ENCODE results near the gene PDSS1. TPM values are rescaled to one million over a fixed set of nuclear protein-coding genes. Genes with fewer than 3 reads are reported as not detected.

The PDSS1 gene
- total RNA-seq, 1 donor from 2014 or later: 14.1 TPM

DNA sequence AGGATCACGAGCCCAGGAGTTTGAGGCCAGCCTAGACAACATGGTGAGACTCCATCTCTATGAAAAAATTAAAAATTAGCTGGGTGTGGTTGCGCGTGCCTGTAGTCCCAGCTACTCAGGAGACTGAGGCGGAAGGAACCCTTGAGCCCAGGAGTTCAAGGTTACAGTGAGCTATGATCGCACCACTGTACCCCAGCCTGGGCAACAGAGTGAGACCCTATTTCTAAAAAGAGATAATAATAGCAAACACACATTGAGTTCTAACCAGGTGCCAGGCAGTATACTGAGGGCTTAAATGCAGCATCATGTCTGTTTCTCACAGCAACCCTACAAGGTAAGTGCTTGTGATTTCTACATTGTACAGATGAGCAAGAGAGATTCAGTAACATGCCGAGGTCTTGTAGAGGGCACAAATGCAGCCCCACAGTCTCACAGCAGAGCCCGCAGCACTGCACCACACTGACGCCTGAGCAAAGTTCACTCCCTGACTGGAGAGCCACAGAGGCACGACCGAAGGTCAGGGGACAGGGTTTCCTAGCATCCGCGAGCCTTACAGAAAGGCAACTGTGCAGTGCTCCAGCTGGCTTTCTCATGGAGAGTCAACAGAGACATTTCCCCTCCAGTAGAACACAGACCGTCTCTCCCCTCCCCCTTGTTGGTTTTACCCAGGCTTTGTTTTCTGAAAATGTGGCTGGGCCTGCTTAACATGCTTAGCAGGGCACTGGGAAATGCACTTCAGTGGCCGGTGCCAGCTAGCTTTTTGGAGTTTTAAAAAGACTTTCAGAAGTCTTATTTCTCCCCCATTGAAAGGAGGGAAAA lies 36.5 kb downstream of the PDSS1 start:
- TF ChIP-seq, protein P1, sequence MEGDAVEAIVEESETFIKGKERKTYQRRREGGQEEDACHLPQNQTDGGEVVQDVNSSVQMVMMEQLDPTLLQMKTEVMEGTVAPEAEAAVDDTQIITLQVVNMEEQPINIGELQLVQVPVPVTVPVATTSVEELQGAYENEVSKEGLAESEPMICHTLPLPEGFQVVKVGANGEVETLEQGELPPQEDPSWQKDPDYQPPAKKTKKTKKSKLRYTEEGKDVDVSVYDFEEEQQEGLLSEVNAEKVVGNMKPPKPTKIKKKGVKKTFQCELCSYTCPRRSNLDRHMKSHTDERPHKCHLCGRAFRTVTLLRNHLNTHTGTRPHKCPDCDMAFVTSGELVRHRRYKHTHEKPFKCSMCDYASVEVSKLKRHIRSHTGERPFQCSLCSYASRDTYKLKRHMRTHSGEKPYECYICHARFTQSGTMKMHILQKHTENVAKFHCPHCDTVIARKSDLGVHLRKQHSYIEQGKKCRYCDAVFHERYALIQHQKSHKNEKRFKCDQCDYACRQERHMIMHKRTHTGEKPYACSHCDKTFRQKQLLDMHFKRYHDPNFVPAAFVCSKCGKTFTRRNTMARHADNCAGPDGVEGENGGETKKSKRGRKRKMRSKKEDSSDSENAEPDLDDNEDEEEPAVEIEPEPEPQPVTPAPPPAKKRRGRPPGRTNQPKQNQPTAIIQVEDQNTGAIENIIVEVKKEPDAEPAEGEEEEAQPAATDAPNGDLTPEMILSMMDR (conservative IDR thresholded peaks at IDR 0.05): no peak
- Mint-ChIP-seq H3K4me3 (peak overlapping the region; percentile 71), H3K36me3 (peaks cover 12% of the 10 kb centered on the region), H3K27ac (peak overlapping the region; percentile 94), H3K4me1 (ENCODE audit: unreplicated experiment) (peaks cover 12% of the 10 kb centered on the region), H3K27me3 (no peaks in the 10 kb centered on the region), H3K9me3 (no peaks in the 10 kb centered on the region)
- DNase-seq (ENCODE audit: extremely low spot score, unreplicated experiment): no peak

DNA sequence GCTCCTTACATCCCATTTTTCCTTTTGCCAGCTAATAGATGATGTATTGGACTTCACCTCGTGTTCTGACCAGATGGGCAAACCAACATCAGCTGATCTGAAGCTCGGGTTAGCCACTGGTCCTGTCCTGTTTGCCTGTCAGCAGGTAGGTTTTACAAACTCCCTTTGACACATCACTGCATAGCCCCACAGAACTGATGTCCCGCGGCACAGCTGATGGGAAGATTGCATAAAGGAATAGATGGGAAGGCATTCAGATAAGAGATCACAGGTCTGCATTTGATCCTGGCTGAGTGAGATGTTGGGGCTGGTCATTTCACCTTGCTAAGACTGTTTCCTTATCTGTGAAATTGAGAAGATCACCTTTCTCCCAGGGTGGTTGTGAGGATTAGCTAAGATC lies 37.9 kb downstream of the PDSS1 start:
- H3K36me3 Mint-ChIP-seq: peaks cover 18% of the 10 kb centered on the region

GRCh38 chr10:26737730-26738129 lies 40.2 kb downstream of the PDSS1 start:
- Mint-ChIP-seq H3K4me1 (ENCODE audit: unreplicated experiment) (peaks cover 12% of the 10 kb centered on the region), H3K36me3 (peaks cover 27% of the 10 kb centered on the region), H3K4me3 (no peak overlapping the region), H3K27ac (no peak overlapping the region), H3K9me3 (no peaks in the 10 kb centered on the region), H3K27me3 (no peaks in the 10 kb centered on the region)
- no peak for DNase-seq (ENCODE audit: extremely low spot score, unreplicated experiment)
- TF ChIP-seq, protein P1 (conservative IDR thresholded peaks at IDR 0.05): no peak

More for the DNA sequence above, 37.9 kb downstream of the PDSS1 start:
- H3K27me3 Mint-ChIP-seq: no peaks in the 10 kb centered on the region
- peaks cover 12% of the 10 kb centered on the region for H3K4me1 Mint-ChIP-seq (ENCODE audit: unreplicated experiment)
- peak overlapping the region; percentile 94 for H3K27ac Mint-ChIP-seq
- DNase-seq (ENCODE audit: extremely low spot score, unreplicated experiment): no peak
- H3K9me3 Mint-ChIP-seq: no peaks in the 10 kb centered on the region
- TF ChIP-seq, protein P1 (conservative IDR thresholded peaks at IDR 0.05): no peak
- no peak overlapping the region for H3K4me3 Mint-ChIP-seq

GRCh38 chr10:26738301-26738911 lies 40.9 kb downstream of the PDSS1 start:
- no peak for DNase-seq (ENCODE audit: extremely low spot score, unreplicated experiment)
- H3K4me1 Mint-ChIP-seq (ENCODE audit: unreplicated experiment): peaks cover 10% of the 10 kb centered on the region
- H3K9me3 Mint-ChIP-seq: no peaks in the 10 kb centered on the region
- H3K36me3 Mint-ChIP-seq: peaks cover 30% of the 10 kb centered on the region
- H3K27ac Mint-ChIP-seq: no peak overlapping the region
- TF ChIP-seq, protein P1 (conservative IDR thresholded peaks at IDR 0.05): no peak
- no peaks in the 10 kb centered on the region for H3K27me3 Mint-ChIP-seq
- H3K4me3 Mint-ChIP-seq: no peak overlapping the region

DNA sequence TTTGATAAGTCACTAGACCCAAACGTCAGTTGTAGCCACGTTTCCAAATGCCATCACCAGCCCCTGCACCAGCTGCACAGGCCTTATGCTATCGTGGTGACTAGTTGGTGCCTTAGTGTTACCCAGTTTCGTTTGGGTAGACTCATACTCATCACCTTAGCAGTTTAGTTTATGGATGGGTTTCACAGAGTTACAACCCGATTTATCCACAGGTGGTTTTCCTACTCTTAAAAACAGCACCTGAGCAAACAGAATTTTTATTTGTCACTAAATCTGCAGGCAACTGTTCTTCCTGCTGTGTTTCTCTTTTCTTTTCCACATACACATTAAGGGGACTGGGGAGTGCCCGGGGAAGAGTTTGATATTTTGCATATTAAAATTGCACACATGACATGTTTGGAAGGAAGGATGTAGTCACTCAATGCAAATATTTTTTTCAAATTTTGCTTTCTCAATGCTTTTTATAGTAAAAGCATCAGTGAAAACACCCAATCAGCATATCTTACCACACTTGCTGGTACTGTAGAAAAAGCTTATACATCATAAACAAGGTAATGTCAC lies 41.6 kb downstream of the PDSS1 start:
- Mint-ChIP-seq H3K4me3 (no peak overlapping the region), H3K36me3 (peaks cover 34% of the 10 kb centered on the region), H3K27ac (no peak overlapping the region), H3K4me1 (ENCODE audit: unreplicated experiment) (peaks cover 6% of the 10 kb centered on the region), H3K9me3 (no peaks in the 10 kb centered on the region), H3K27me3 (no peaks in the 10 kb centered on the region)
- TF ChIP-seq, protein P1 (conservative IDR thresholded peaks at IDR 0.05): no peak
- no peak for DNase-seq (ENCODE audit: extremely low spot score, unreplicated experiment)
